Upper lobe of left lung (tissue), 6 donors: ENCODE data around the gene CD276. TPM values are rescaled to one million over a fixed set of nuclear protein-coding genes. Genes with fewer than 3 reads are reported as not detected.

Experiments
- ATAC-seq, 2 donors: fragments of 200-7000 bp; cut with Tn5 transposase; one replicate each; pipeline ENCODE4 v1.9.1; 2022; ENCODE audit warnings: mild to moderate bottlenecking in 2 of 2, moderate library complexity in 2 of 2; ENCODE audit not compliant: low FRiP score in 2 of 2
- DNase-seq, 2 donors: peaks; one replicate each; pipeline ENCODE4 v3.0.0-alpha.2; 2019 to 2020
- H3K27ac ChIP-seq, 4 donors: fragments of 200-600 bp; sonication (generic); one replicate each; pipeline ENCODE4 v1.5.1; 2016 to 2019
- H3K27me3 ChIP-seq, 4 donors: fragments of 200-600 bp; sonication (generic); one replicate each; pipeline ENCODE4 v1.5.1; 2017 to 2019
- H3K36me3 ChIP-seq, 4 donors: fragments of 200-600 bp; sonication (generic); one replicate each; pipeline ENCODE4 v1.5.1; 2016 to 2019
- H3K4me1 ChIP-seq, 4 donors: fragments of 200-600 bp; sonication (generic); one replicate each; pipeline ENCODE4 v1.5.1; 2018 to 2019
- H3K4me3 ChIP-seq, 4 donors: fragments of 200-600 bp; sonication (generic); one replicate each; pipeline ENCODE4 v1.5.1; 2017 to 2019; ENCODE audit warnings: mild to moderate bottlenecking in 2 of 4, moderate library complexity in 1 of 4
- H3K9me3 ChIP-seq, 4 donors: fragments of 200-600 bp; sonication (generic); one replicate each; pipeline ENCODE4 v1.5.1; 2018 to 2019
- EP300 ChIP-seq, 4 donors: sonication (generic); formaldehyde crosslinking; IDR thresholded peaks; one replicate each; pipeline ENCODE4 v1.5.1; 2017; ENCODE audit warnings: antibody characterized with exemption in 4 of 4, control low read depth in 2 of 4
- POLR2A ChIP-seq, 4 donors: fragments of 450-650 bp; IDR thresholded peaks; one replicate each; pipeline ENCODE4 v1.5.1; 2016 to 2017; ENCODE audit warnings: antibody characterized with exemption in 4 of 4, mild to moderate bottlenecking in 2 of 4
- POLR2AphosphoS5 ChIP-seq, 2 donors: sonication (generic); formaldehyde crosslinking; IDR thresholded peaks; one replicate each; pipeline ENCODE4 v1.5.1; 2017; ENCODE audit warnings: antibody characterized with exemption in 2 of 2
- WGBS, 2 donors: methylation state at CpG; one replicate each; pipeline ENCODE4 v1.1.5; 2017 to 2018; 5-methylcytosine and 5-hydroxymethylcytosine counted together
- total RNA-seq, 6 donors: library from RNA; depleted of rRNA in 4 of 6; stranded (reverse); fragments of >200 nt in 4 of 6; gene quantifications; one replicate each; pipeline versions ENCODE4 v1.1.0 to v1.2.1, GENCODE V29; 2016 to 2021
- TF ChIP-seq, protein P1 (sequence below), 6 experiments: fragments of 450-650 bp in 4 of 6; fragments of 200-600 bp in 2 of 6; sonication (generic) in 2 of 6; IDR thresholded peaks; one replicate each; pipeline ENCODE4 v1.5.1; 2016 to 2019; ENCODE audit warnings: antibody characterized with exemption in 6 of 6
- donor health status: DM: no; HTN: no; CAD: no; lungs with moderate emphysema.
- donor health status: DM: no; HTN: yes; CAD: no; lungs with severe emphysema.

Gene CD276
- total RNA-seq, 6 donors from 2014 or later, result 32.2 to 83.6 (median 65.8) TPM

- H3K36me3 ChIP-seq, result no peaks in the 10 kb centered on the region
- H3K27me3 ChIP-seq, result peaks cover 0 to 22% (median 12%) of the 10 kb centered on the region in 4 donors
- no peaks in the 10 kb centered on the region for H3K9me3 ChIP-seq
- DNase-seq, result peak; percentile 36 to 90
- peaks cover 8 to 26% (median 12%) of the 10 kb centered on the region in 4 donors for H3K4me1 ChIP-seq
- peak within 1 kb of the TSS in 1 of 4 donors; percentile 3 for H3K27ac ChIP-seq
- H3K4me3 ChIP-seq, result peak within 1 kb of the TSS; percentile 16 to 58 (median 50)
- peak in 1 of 2 donors; percentile 64 for ATAC-seq
- WGBS, 2 donors, result 24 to 44% methylated on average over 16 to 20 of the region's 44 CpGs
- no peak for TF ChIP-seq EP300 (IDR thresholded peaks at IDR 0.05)
- no peak for TF ChIP-seq POLR2A (IDR thresholded peaks at IDR 0.05)
- no peak for TF ChIP-seq POLR2AphosphoS5 (IDR thresholded peaks at IDR 0.05)
- TF ChIP-seq, protein P1, sequence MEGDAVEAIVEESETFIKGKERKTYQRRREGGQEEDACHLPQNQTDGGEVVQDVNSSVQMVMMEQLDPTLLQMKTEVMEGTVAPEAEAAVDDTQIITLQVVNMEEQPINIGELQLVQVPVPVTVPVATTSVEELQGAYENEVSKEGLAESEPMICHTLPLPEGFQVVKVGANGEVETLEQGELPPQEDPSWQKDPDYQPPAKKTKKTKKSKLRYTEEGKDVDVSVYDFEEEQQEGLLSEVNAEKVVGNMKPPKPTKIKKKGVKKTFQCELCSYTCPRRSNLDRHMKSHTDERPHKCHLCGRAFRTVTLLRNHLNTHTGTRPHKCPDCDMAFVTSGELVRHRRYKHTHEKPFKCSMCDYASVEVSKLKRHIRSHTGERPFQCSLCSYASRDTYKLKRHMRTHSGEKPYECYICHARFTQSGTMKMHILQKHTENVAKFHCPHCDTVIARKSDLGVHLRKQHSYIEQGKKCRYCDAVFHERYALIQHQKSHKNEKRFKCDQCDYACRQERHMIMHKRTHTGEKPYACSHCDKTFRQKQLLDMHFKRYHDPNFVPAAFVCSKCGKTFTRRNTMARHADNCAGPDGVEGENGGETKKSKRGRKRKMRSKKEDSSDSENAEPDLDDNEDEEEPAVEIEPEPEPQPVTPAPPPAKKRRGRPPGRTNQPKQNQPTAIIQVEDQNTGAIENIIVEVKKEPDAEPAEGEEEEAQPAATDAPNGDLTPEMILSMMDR (IDR thresholded peaks at IDR 0.05), result no peak
Measured at GRCh38 chr15:73753250-73754130, 69.3 kb downstream of the CD276 start, which contains the start of gene INSYN1. INSYN1 (minus strand) TSS chr15:73753351; CDS start chr15:73751130, 2,221 bp downstream.

DNA sequence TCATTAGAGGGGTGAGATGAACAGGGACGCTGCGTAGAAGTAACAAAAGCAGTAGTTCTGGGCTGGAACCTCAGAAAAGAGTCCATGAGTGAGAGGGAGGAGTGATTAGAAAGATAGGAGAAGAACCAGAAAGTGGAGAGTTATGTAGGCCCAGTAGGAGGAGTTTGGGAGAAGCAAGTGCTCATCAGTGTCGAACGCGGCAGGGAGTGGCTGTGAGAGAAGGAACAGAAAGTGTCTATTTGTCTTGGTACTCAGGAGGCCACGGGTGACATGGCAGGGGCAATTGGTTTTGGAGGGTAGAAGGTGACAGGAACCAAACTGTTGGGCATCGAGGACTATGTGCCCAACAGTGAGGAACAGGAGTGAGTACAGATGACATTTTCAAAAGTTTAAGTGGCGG lies 70.3 kb downstream of the CD276 start:
- no peak for ATAC-seq
- H3K4me1 ChIP-seq, result peaks cover 8 to 26% (median 12%) of the 10 kb centered on the region in 4 donors
- no peak overlapping the region for H3K4me3 ChIP-seq
- WGBS, 2 donors, result 64 to 71% methylated on average over 8 of the region's 8 CpGs
- no peak for TF ChIP-seq POLR2A (IDR thresholded peaks at IDR 0.05)
- TF ChIP-seq POLR2AphosphoS5 (IDR thresholded peaks at IDR 0.05), result no peak
- no peak for TF ChIP-seq EP300 (IDR thresholded peaks at IDR 0.05)
- TF ChIP-seq, protein P1 (IDR thresholded peaks at IDR 0.05), result no peak
- H3K27ac ChIP-seq, result no peak overlapping the region
- no peaks in the 10 kb centered on the region for H3K9me3 ChIP-seq
- peaks cover 0 to 22% (median 12%) of the 10 kb centered on the region in 4 donors for H3K27me3 ChIP-seq
- H3K36me3 ChIP-seq, result no peaks in the 10 kb centered on the region
- no peak for DNase-seq

GRCh38 chr15:73755481-73755880 lies 71.3 kb downstream of the CD276 start:
- no peak overlapping the region for H3K27ac ChIP-seq
- peaks cover 0 to 22% (median 12%) of the 10 kb centered on the region in 4 donors for H3K27me3 ChIP-seq

GRCh38 chr15:73755946-73756345 lies 71.8 kb downstream of the CD276 start:
- Histone ChIP-seq H3K4me1 (peaks cover 8 to 25% (median 12%) of the 10 kb centered on the region in 4 donors), H3K4me3 (no peak overlapping the region), H3K27me3 (peaks cover 0 to 21% (median 12%) of the 10 kb centered on the region in 4 donors), H3K9me3 (no peaks in the 10 kb centered on the region), H3K36me3 (no peaks in the 10 kb centered on the region), H3K27ac (no peak overlapping the region)
- WGBS, 2 donors, result 83 to 87% methylated on average over 3 of the region's 3 CpGs
- DNase-seq (no peak), ATAC-seq (no peak)
- no peak for TF ChIP-seq POLR2A (IDR thresholded peaks at IDR 0.05)
- TF ChIP-seq EP300 (IDR thresholded peaks at IDR 0.05), result no peak
- no peak for TF ChIP-seq POLR2AphosphoS5 (IDR thresholded peaks at IDR 0.05)
- TF ChIP-seq, protein P1 (IDR thresholded peaks at IDR 0.05), result no peak

More at GRCh38 chr15:73755481-73755880, 71.3 kb downstream of the CD276 start:
- DNase-seq (no peak), ATAC-seq (no peak)
- H3K9me3 ChIP-seq, result no peaks in the 10 kb centered on the region
- H3K36me3 ChIP-seq, result no peaks in the 10 kb centered on the region
- TF ChIP-seq EP300 (IDR thresholded peaks at IDR 0.05), result no peak
- no peak for TF ChIP-seq POLR2A (IDR thresholded peaks at IDR 0.05)
- no peak for TF ChIP-seq POLR2AphosphoS5 (IDR thresholded peaks at IDR 0.05)
- TF ChIP-seq, protein P1 (IDR thresholded peaks at IDR 0.05), result no peak
- no peak overlapping the region for H3K4me3 ChIP-seq
- peaks cover 8 to 26% (median 12%) of the 10 kb centered on the region in 4 donors for H3K4me1 ChIP-seq
- WGBS, 2 donors, result 78 to 95% methylated on average over 5 of the region's 5 CpGs
